Mesothelial cell of epicardium (in vitro differentiated cells): Measurements from ENCODE around the gene TET1. TPM values are rescaled to one million over a fixed set of nuclear protein-coding genes. Genes with fewer than 3 reads are reported as not detected.

Source experiments
- DNase-seq, 2 experiments: peaks; one replicate each; pipeline ENCODE4 v3.0.0; 2021; ENCODE audit warnings: low spot score in 2 of 2; ENCODE audit not compliant: unreplicated experiment in 2 of 2
- H3K27ac Mint-ChIP-seq: 2 replicates; pipeline ENCODE4 v1.8.0; 2021; ENCODE audit warnings: mixed read lengths
- H3K27me3 Mint-ChIP-seq: 2 replicates; pipeline ENCODE4 v1.8.0; 2021; ENCODE audit warnings: low read depth, mixed read lengths
- H3K36me3 Mint-ChIP-seq: 2 replicates; pipeline ENCODE4 v1.8.0; 2021; ENCODE audit warnings: mixed read lengths
- H3K4me1 Mint-ChIP-seq: 2 replicates; pipeline ENCODE4 v1.8.0; 2021; ENCODE audit warnings: mixed read lengths
- H3K4me3 Mint-ChIP-seq: 2 replicates; pipeline ENCODE4 v1.8.0; 2021; ENCODE audit warnings: mild to moderate bottlenecking, moderate library complexity, mixed read lengths
- H3K9me3 Mint-ChIP-seq: 2 replicates; pipeline ENCODE4 v1.8.0; 2021; ENCODE audit warnings: mixed read lengths
- CTCF ChIP-seq: fragments of 200-600 bp; sonication (generic); IDR thresholded peaks from one replicate; pipeline ENCODE4 v1.5.0; 2021; ENCODE audit warnings: antibody characterized with exemption; ENCODE audit not compliant: unreplicated experiment
- total RNA-seq: library from RNA; stranded (reverse); gene quantifications from 3 replicates; pipeline ENCODE4 v1.2.1, GENCODE V29; 2021

Gene TET1
- total RNA-seq, 1 donor from 2014 or later = 35.7 TPM

GRCh38 chr10:68742397-68742796 is 182.3 kb downstream of the TET1 start:
- H3K4me1 Mint-ChIP-seq = no peaks in the 10 kb centered on the region
- no peak for TF ChIP-seq CTCF
- no peaks in the 10 kb centered on the region for H3K9me3 Mint-ChIP-seq
- H3K4me3 Mint-ChIP-seq = no peak overlapping the region
- no peaks in the 10 kb centered on the region for H3K27me3 Mint-ChIP-seq
- no peak for DNase-seq
- peaks cover 26% of the 10 kb centered on the region for H3K36me3 Mint-ChIP-seq
- H3K27ac Mint-ChIP-seq = no peak overlapping the region

Other genes with a start within 250 kb of the TET1 start
- 164 to 172 TPM (median 165 TPM) in 3 replicates for gene HNRNPH3, start 228.3 kb upstream of the TET1 start, total RNA-seq
- 9.3 to 9.8 TPM (median 9.7 TPM) in 3 replicates for gene PBLD, start 227.4 kb upstream of the TET1 start, total RNA-seq
- gene RUFY2, start 153.1 kb upstream of the TET1 start, total RNA-seq = 35.3 to 41.4 TPM (median 39.6 TPM) in 3 replicates
- gene DNA2, start 88.4 kb upstream of the TET1 start, total RNA-seq = 14.4 to 18.8 TPM (median 17.3 TPM) in 3 replicates
- 18.6 to 23.1 TPM (median 22.1 TPM) in 3 replicates for gene SLC25A16, start 32.8 kb upstream of the TET1 start, total RNA-seq
- 114 to 124 TPM (median 116 TPM) in 3 replicates for gene CCAR1, start 160.9 kb downstream of the TET1 start, total RNA-seq